SK-N-MC (cell line): ENCODE results near the gene CEACAM20.
"Not testable (repeated sequence)": the region's sequence is repeated elsewhere in the genome, so short reads cannot be mapped to it uniquely, and the experiment has no call there.

Source experiments
- DNase-seq: peaks from one replicate; pipeline ENCODE4 v3.0.0-alpha.2; 2011; ENCODE audit warnings: low read depth, low spot score
- H3K27ac ChIP-seq: fragments of 200-600 bp; sonication (generic); 2 replicates; pipeline ENCODE4 v1.5.1; 2016; ENCODE audit warnings: mixed run types
- H3K36me3 ChIP-seq: fragments of 200-600 bp; sonication (generic); 2 replicates; pipeline ENCODE4 v1.6.1; 2017; ENCODE audit warnings: antibody characterized with exemption, low read length, mixed read lengths; ENCODE audit not compliant: insufficient read depth
- H3K4me3 ChIP-seq: fragments of 200-600 bp; sonication (generic); 2 replicates; pipeline ENCODE4 v1.5.1; 2016
- H3K9ac ChIP-seq: fragments of 200-600 bp; sonication (generic); 2 replicates; pipeline ENCODE4 v1.8.0; 2017; ENCODE audit warnings: mixed run types, mixed read lengths; ENCODE audit not compliant: insufficient read length
- H3K9me3 ChIP-seq: fragments of 200-600 bp; sonication (generic); 2 replicates; pipeline ENCODE4 v1.6.1; 2017; ENCODE audit warnings: low read depth, mild to moderate bottlenecking, antibody characterized with exemption, low read length, moderate library complexity, mixed read lengths
- EZH2 ChIP-seq: fragments of 200-600 bp; sonication (generic); IDR thresholded peaks from one replicate; pipeline ENCODE4 v1.6.1; 2017; ENCODE audit warnings: antibody characterized with exemption
- FOXP2 ChIP-seq: optimal IDR thresholded peaks from 2 replicates; pipeline ENCODE3; 2011; ENCODE audit warnings: mild to moderate bottlenecking, moderate library complexity; ENCODE audit not compliant: insufficient read depth; ENCODE audit errors: extremely low read length, control extremely low read depth
- POLR2AphosphoS5 ChIP-seq: IDR thresholded peaks from 2 replicates; pipeline ENCODE4 v1.6.1; 2012; ENCODE audit warnings: mild to moderate bottlenecking, low read depth, low read length, borderline replicate concordance

Gene CEACAM20

DNA sequence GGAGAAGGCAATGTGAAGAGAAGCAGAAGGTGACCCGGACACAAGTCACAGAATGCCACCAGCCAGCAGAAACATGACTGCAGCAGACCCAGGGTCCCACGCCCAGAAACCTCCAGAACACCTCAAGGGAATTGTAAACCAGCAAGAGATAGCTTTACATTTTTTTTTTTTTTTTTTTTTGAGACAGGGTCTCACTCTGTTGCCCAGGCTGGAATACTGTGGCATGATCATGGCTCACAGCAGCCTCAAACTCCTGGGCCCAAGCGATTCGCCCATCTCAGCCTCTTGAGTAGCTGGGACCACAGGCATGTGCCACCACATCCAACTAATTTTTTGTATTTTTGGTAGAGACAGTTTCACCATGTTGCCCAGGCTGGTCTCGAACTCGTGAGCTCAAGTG lies 10.5 kb upstream of the CEACAM20 start:
- DNase-seq, result no peak
- Histone ChIP-seq H3K9me3 (no peaks in the 10 kb centered on the region), H3K9ac (no peak overlapping the region), H3K4me3 (no peak overlapping the region), H3K27ac (no peak overlapping the region), H3K36me3 (0 out of 2 replicates have a peak, but pooled peaks cover 3% of the 10 kb centered on the region)
- no peak for TF ChIP-seq FOXP2
- TF ChIP-seq EZH2, result no peak
- TF ChIP-seq POLR2AphosphoS5, result no peak

DNA sequence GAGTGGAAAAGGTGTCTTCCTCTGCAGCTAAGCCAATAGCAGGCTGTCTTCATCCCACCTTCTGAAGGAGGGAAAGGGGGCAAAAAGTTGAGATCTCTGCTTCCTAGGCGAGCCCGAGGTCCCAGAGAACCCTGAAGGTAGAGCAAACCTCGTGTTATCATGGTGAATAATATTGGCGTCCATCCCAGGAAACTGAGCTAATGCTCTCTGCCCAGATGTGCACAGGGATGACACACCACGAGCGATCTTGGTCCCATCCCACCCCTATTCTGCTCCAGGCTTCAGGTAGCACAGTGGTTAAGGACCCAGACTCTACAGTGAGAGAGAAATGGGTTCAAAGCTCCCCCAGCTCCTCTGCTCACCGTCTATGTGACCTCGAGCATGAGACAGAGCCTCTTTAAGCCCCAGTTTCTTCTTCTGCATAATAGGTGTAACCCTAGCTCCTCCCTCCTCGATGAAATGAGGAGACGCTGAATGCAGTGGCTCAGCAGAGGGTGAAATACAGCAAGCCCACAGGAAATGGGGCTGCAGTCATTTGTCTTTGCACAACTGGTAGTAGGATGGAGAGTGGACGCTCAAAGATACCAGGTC lies 9.9 kb upstream of the CEACAM20 start:
- Histone ChIP-seq H3K27ac (no peak overlapping the region), H3K36me3 (0 out of 2 replicates have a peak, but pooled peaks cover 3% of the 10 kb centered on the region), H3K9me3 (no peaks in the 10 kb centered on the region), H3K4me3 (no peak overlapping the region), H3K9ac (no peak overlapping the region)
- no peak for TF ChIP-seq FOXP2
- TF ChIP-seq EZH2, result no peak
- TF ChIP-seq POLR2AphosphoS5, result no peak
- DNase-seq, result no peak

DNA sequence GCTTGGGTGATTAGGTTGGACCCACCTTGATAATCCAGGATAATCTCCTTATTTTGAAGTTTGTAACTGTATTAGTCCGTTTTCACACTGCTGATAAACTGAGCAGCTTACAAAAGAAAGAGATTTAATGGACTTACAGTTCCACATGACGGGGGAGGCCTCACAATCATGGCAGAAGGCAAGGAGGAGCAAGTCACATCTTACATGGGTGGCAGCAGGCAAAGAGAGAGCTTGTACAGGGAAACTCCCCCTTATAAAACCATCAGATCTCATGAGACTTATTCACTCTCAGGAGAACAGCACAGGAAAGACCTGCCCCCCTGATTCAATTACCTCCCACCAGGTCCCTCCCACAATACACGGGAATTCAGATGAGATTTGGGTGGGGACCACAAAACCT lies 5.9 kb upstream of the CEACAM20 start:
- not testable (repeated sequence) for H3K27ac ChIP-seq, DNase-seq

DNA sequence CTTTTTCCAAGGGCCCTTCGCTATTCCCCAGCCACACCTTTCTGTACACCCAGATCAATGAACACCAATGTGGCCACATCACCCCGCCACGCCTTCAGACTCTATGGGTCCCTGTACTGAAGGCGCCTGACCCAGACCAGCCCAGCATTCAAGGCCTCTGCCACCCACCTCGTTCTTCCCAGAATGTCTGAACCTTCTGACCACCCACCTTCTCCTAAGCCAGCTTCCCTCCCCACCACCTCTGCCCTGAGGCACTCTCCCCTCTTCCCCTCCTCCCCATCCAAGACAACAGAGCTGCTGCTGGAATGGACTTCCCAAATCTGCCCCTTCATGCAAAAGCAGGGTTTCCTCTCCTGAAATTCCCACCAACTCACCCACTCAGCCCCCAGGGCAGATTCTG lies 3.3 kb upstream of the CEACAM20 start:
- Histone ChIP-seq H3K27ac (no peak overlapping the region), H3K9ac (no peak overlapping the region), H3K4me3 (no peak overlapping the region), H3K9me3 (no peaks in the 10 kb centered on the region), H3K36me3 (0 out of 2 replicates have a peak, but pooled peaks cover 3% of the 10 kb centered on the region)
- DNase-seq, result no peak
- TF ChIP-seq FOXP2, result no peak
- no peak for TF ChIP-seq POLR2AphosphoS5
- no peak for TF ChIP-seq EZH2

More for the DNA sequence above, 5.9 kb upstream of the CEACAM20 start:
- H3K9me3 ChIP-seq, H3K36me3 ChIP-seq, H3K4me3 ChIP-seq, H3K9ac ChIP-seq: not testable (repeated sequence)

DNA sequence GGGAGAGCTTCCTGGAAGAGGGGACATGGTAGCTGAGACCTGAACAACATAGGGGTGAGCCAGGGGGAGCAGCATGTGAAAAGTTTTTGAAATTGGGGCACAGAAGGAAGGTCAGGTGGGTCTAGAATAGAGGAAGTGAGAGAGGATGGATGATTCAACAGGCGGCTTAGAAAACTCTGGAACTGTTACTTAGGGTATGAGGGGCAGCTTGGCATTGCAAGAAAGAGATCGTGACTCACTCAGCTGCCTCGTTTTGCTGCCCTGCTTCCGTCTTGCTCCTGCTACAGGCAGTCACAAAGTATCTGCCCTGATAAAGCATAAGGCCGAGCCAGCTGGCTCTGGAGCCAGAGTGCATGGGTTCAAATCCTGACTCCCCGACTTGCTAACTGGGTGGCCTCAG lies 1.3 kb upstream of the CEACAM20 start:
- H3K36me3 ChIP-seq, result 0 out of 2 replicates have a peak, but pooled peaks cover 2% of the 10 kb centered on the region
- H3K9me3 ChIP-seq, result no peaks in the 10 kb centered on the region
- TF ChIP-seq FOXP2 (no peak), EZH2 (no peak), POLR2AphosphoS5 (no peak)
- no peak overlapping the region for H3K9ac ChIP-seq
- no peak overlapping the region for H3K4me3 ChIP-seq
- DNase-seq, result no peak
- no peak overlapping the region for H3K27ac ChIP-seq

DNA sequence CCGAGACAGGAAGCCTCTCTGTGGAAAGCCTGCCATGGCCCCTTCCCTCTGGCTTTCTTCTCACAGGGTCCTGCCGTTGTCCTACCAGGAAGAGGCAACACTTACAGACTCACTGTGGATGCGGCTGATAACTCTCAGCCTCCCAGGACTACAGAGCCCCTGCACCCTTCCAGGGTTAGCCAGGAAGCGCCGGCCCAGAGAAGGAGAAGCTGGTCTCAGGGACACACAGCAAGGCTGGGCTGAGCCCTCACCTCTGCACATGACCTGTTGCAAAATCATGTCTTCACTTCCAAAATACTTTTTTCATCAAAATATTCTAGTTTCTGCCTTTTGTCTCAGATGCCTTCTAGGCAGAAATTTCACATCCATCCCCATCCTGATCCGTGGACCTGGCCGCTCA lies 1.9 kb downstream of the CEACAM20 start:
- no peaks in the 10 kb centered on the region for H3K9me3 ChIP-seq
- no peak for TF ChIP-seq FOXP2
- no peak for TF ChIP-seq POLR2AphosphoS5
- TF ChIP-seq EZH2, result no peak
- H3K9ac ChIP-seq, result no peak overlapping the region
- no peak overlapping the region for H3K27ac ChIP-seq
- no peak for DNase-seq
- no peak overlapping the region for H3K4me3 ChIP-seq
- H3K36me3 ChIP-seq, result no peaks in the 10 kb centered on the region

DNA sequence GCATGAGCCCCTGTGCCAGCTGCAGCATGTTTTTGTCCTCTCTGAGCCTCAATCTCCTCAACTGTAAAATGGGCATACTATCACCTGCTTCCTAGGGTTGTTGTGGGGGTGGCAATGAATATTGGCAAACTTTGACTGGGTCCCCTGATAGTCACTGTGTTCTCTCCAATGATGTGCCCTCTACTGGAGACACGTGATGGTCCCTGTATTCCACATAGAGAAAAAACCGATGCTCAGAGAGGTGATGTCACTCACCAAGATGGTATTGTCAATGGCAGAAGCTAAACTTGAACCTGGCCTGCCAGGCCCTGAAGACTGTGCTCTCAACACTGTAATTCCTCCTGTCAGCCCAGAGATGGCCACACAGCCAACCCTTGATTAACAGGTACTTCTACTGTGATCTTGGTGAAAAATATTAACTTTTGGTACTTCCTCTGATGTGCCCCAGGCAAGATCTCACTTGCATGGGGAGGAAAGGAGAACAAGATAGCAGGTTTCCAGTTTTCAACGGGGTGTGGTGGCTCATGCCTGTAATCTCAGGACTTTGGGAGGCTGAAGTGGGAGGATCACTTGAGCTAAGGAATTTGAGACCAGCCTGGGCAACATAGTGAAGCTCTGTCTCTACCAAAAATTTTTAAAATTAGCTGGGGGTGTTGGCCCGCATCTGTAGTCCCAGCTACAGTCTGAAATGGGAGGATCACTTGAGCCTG lies 3.6 kb downstream of the CEACAM20 start:
- no peaks in the 10 kb centered on the region for H3K36me3 ChIP-seq
- no peaks in the 10 kb centered on the region for H3K9me3 ChIP-seq
- H3K9ac ChIP-seq, result no peak overlapping the region
- H3K27ac ChIP-seq, result no peak overlapping the region
- no peak overlapping the region for H3K4me3 ChIP-seq
- no peak for DNase-seq
- no peak for TF ChIP-seq FOXP2
- TF ChIP-seq EZH2, result no peak
- TF ChIP-seq POLR2AphosphoS5, result no peak

DNA sequence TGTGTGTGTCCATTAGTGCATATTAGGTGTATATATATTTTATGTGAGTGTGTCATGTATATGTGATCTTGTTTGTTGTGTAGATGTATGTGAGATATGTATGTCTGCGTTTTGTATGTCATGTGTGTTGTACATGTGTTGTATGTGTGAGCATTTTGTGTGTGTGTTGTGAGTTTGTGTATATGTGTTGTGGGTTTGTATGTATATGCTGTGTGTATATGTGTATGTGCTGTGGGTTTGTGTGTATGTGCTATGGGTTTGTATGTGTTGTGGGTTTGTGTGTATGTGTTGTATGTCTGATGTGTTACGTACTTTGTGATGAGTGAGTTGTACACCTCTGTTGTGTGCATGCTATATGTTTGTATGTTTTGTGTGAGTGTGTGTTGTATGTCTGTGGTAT lies 8.1 kb downstream of the CEACAM20 start:
- DNase-seq, result no peak
- TF ChIP-seq FOXP2 (no peak), EZH2 (no peak), POLR2AphosphoS5 (no peak)
- Histone ChIP-seq H3K9ac (no peak overlapping the region), H3K27ac (no peak overlapping the region), H3K9me3 (no peaks in the 10 kb centered on the region), H3K4me3 (no peak overlapping the region), H3K36me3 (no peaks in the 10 kb centered on the region)

DNA sequence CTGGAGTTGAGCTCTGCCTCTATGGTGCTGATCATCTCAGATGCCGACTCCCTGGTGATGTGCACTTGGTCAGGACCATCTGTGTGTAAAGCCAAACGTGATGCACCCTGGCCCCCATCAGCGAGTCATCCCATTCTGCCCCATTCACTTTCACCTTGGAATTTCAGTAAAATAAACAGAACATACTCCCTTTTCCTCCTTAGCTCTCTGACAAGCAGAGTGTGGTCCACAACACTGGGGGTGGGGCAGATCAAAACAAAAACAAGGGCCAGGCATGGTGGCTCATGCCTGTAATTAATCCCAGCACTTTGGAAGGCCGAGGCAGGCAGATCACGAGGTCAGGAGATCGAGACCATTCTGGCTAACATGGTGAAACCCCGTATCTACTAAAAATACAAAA lies 12.3 kb downstream of the CEACAM20 start:
- no peak for TF ChIP-seq FOXP2
- no peak for TF ChIP-seq POLR2AphosphoS5
- no peak for TF ChIP-seq EZH2
- DNase-seq, result no peak
- Histone ChIP-seq H3K36me3 (no peaks in the 10 kb centered on the region), H3K9me3 (no peaks in the 10 kb centered on the region), H3K9ac (no peak overlapping the region), H3K27ac (peak overlapping the region; percentile 96), H3K4me3 (no peak overlapping the region)
